CD4-positive, alpha-beta T cell treated with Interferon gamma for 1 hour (primary cell): ENCODE results near the gene NR2C1.
"Not testable (repeated sequence)": the region's sequence is repeated elsewhere in the genome, so short reads cannot be mapped to it uniquely, and the experiment has no call there.

ENCODE experiments used
- DNase-seq: peaks from one replicate; pipeline ENCODE4 v3.0.0-alpha.2; 2020

NR2C1 gene

DNA sequence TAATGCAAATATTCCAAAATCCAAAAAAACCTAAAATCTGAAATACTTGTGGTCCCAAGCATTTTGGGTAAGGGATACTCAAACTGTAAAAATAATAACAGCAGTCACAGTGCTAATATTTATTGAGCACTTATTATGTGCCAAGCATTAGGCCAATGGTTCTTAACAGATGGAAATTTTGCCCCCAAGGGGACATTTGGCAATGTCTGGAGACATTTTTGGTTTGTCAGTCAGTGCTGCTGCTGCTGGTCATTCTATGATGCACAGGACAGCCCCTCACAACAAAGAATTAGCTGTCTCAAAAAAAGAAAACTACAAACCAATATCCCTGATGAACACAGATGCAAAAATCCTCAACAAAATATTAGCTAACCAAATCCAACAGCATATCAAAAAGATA, 75.7 kb downstream of the NR2C1 start:
- no peak for DNase-seq

DNA sequence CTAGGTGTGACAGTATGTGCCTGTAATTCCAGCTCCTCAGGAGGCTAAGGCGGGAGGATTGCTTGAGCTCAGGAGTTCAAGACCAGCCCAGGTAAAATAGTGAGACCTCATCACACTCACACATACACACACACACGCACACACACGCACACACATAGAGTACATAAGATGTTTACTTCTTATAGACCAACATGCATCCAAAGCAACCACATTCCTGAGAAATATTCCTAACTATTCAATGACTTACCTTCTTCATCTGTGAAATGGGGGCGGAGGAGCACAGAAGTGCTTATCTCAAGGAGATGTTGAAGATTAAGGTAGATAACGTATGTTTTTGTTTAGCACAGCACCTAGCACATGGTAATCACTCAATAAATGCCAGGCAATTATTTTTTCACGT, 76.4 kb downstream of the NR2C1 start:
- DNase-seq: no peak

DNA sequence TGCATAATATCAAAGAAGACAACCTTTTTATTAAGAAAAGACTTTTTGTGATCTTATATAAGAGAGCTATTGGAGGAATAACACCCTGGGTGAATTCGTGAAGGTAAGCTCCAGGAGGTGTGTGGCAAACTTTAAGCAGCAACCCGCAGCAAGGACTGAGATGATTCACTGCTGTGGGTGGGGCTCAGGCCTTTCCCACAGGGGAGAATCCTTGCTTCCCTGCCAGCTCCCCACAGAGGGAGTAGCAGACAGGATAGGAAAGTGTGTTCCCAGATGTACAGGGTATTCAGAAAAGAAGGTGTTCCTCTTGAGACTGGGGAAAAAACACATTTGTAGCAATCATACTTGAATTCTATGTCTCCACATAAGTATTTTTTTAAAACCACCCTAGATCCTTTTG, 79.1 kb downstream of the NR2C1 start:
- DNase-seq: no peak

DNA sequence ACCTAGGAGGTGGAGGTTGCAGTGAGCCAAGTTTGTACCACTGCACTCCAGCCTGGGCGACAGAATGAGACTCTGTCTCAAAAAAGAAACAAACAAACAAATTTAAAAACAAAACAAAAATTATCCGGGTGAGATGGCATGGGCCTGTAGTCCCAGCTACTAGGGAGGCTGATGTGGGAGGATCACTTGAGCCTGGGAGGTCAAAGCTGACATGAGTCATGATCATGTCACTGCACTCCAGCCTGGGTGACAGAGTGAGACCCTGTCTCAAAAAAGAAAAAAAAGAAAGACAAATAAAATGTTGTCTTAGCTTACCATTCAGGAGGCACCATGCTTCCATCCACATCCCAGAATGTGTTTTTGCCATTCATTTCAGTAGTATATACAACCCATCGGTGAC, 79.6 kb downstream of the NR2C1 start:
- not testable (repeated sequence) for DNase-seq

DNA sequence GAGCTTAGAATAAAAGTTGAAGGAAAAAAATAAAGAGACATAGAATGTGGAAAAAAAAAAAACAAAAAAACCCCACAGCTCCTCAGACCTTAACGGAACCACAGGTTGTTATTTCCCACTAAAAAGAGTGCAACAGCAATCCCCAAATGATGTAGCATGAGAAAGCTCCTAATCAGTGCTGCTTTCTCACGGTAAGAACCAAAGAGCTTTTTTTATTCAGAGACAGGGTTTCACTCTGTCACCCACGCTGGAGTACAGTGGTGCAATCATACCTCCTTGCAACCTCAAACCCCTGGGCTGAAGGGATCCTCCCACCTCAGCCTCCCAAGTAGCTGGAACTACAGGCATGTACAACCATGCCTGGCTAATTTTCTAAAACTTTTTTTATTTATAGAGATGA, 83.2 kb downstream of the NR2C1 start:
- DNase-seq: no peak

DNA sequence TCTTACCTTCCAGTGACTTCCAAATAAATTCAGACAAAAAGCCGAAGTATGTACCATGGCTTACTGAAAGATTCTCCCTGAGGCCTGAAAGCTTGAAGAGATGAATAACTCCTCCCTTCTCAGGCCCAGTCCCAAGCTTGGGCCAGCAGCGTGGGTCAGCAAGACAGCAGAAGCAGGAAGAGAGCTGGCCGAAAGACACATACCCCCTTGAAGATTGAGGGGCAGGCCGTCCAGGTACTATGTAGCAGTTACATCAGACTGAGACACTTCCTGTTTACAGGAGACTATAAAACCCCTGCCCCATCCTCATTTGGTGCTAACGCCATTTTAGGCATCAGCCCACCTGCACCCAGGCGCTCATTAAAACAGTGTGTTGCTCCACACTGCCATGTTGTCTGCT, 84.9 kb downstream of the NR2C1 start:
- peak; percentile 43 for DNase-seq

DNA sequence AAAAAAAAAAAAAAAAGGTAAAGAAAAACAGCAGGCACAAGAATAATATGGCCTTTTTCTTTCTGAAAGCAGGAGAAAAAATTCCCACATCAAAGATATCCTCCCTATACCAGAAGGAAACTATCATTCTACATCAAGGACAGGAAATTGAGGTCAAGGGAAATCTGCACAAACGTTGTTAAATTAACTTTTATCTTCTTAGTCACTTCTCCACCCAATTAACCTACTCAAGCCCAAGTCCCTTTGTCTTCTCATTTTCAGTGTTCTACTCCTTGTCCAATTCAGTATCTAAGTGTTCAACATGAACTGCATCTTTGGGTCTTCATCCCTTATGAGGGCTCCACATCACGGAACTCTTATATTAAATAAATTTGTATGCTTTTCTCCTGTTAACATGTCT, 85.6 kb downstream of the NR2C1 start:
- DNase-seq: no peak

DNA sequence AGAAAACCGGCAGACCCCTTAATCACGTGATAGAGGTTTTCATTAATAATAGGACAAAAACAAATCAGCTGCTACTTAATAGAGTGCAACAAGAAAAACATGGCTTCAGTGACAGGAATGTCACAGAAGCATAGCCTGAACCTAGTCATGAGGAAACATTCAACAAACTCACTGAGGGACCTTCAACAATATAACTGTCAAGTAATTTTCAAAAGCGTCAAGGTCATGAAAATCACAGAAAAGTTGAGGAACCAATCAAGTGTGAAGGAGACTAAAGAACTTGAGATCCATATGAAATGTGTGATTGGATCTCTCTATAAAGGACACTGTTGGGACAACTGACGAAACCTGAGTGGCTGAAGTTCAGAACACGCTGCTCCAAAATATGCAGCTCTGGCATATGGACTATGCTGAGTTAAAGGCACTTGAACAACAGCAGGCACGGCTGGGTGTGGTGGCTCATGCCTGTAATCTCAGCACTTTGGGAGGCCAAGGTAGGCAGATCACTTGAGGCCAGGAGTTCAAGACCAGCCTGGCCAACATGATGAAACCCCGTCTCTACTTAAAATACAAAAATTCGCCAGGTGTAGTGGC, 86.2 kb downstream of the NR2C1 start:
- no peak for DNase-seq

DNA sequence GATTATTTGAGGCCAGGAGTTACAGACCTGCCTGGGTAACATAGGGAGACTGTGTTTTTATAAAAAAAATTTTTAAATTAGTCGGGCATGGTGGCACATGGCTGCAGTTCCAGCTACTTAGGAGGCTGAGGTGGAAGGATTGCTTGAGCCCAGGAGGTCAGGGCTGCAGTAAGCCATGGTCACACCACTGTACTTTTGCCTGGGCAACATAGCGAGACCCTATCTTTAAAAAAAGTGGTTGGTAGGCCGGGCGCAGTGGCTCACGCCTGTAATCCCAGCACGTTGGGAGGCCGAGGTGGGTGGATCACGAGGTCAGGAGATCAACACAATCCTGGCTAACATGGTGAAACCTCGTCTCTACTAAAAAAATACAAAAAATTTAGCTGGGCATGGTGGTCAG, 88.3 kb downstream of the NR2C1 start:
- not testable (repeated sequence) for DNase-seq

DNA sequence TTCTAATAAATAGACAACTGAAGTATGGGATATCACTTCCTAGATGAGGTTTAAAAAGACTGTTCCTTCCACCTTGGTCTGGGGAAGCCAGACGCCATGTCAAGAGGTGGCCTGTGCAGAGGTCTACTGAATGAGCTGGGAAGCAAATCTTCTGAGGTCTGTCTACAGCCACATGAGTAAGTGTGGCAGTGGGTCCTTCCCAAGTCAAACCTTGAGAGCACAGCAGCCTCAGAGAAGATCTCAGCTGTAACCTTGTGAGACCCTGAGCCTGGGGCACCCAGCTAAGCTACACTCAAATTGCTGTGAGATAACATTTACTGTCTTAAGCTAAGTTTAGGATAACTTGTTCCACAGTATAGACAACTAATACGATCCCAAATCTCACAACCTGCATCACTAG, 90.1 kb downstream of the NR2C1 start:
- DNase-seq: no peak

DNA sequence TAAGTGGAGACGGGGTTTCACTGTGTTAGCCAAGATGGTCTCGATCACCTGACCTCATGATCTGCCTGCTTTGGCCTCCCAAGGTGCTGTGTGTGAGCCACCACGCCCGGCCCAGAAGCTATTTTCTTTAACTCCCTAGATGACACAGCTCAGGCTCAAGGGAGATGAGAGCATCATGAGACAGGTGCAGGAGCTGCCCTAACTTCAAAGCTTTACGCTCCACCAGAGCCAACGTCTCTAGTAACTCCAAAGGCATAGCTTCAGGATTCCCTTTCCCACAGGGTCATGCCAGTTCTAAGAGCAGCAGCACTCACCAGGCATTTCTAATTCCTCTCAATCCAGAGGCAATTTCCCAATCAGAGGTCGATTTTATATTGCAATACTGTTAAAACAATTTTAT, 91.0 kb downstream of the NR2C1 start:
- no peak for DNase-seq

DNA sequence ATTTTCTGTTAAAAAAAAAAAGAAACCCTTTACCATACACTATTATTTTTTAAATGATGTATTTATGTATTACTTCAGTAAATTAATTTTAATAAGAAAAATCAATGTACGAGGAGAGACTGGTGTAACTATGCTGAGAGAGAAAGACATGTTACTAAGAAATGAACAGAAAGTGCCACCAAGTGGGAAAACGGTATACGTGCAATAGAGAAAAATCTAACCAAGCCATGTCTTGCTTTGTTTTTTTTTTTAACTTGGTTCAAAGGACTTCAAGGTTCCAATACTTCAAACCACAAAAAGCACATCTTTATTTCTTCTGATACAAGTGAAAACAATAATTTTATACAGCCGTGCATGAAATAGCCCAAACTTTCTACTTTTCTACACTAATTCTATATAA, 92.8 kb downstream of the NR2C1 start:
- DNase-seq: no peak

DNA sequence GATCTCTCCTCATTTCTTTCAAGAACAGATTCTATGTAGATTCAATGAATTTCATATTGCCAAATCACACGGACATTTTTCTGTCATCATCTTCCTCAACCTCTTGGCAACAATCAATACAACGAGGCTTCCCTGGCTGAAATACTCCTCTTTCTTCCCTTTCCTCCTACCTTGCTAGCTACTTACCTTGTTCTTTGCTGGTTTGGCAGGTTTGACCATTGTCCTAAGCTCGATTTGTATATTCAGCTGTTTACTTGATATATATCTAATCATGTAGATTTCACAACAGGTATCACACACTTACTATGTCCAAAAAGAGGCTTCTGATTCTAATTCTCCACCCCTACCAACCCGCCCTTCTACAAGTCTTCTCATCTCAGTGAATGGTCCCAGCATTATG, 93.5 kb downstream of the NR2C1 start:
- no peak for DNase-seq

DNA sequence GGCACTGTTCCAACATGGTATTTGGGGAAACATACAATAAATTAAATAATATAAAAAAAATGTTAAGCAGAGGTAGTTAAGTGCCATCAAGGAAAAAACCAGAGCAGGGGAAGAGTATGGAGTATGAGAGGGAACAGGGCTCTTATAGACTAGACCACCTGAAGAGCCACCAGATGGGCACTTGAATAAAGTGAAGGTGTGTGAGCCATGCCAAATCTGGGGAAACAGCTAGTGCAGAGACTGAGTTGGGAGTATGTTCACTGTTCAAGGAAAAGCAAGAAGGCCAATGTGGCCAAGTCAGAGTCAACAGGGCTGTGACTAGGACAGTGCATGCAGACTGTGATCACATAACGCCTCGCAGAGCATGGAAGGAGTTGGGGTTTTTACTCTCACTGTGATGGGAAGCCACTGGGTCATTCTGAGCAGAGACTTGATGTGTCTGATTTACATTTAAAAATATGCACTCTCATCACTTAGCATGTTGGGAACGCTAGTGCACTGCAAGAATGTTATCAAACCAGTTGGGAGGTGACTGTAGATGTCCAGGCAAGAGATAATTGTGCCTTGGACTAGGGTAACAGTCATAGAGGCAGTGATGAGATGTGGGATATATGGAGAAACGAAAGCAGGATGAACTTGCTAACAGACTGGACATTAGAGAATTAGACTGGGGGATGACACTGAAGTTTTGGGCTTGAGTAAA, 95.5 kb downstream of the NR2C1 start:
- DNase-seq: no peak

DNA sequence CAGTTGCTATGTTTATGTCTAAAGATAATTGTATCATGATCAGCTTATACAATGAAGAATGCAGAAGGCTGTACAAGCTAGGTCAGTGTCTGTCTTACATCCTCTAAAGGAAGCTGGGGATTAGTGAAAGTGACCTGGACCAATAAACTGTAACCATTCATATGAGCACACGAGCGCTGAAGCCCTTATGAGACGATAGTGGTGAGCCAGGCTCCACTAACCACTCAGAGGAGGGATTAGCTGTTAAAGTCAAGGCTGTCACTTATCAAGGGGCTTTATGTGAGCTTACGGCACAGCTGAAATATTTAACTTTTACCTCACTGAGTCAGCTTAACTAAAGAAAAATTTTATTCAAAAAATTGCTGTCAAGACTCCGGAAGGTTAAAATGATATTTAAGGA, 100.2 kb downstream of the NR2C1 start:
- no peak for DNase-seq

DNA sequence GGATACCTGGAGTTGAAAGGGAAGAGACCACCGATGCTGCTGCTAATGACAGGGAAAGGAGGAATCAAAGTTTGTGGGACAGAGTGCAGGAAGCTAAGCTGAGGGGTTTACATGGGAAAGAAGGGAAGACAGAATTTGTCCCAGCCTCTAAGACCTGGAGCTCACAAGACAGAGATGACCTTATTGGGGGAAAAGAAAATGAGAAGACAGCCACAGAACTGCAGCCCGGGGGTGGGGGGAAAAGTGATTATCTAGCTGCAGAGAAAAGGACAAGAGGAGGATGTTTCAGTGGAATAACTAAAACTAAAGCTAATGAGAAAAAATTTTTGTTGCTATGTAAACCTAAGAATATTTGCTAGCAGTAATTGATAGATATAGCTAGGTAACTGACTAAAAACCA, 100.6 kb downstream of the NR2C1 start:
- DNase-seq: no peak

DNA sequence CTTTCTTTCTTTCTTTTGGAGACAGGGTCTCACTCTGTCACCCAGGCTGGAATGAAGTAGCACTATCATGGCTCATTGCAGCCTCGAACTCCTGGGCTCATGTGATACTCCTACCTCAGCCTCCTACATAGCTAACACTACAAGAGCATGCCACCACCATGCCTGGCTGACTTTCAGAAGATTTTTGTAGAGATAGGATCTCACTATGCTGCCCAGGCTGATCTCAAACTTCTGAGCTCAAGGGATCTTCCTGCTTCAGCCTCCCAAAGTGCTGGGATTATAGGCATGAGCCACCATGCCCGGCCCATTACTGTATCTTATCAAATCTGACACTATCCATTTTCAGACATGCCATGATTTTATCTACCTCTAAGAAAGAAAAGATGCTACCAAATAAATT, 101.5 kb downstream of the NR2C1 start:
- DNase-seq: no peak

DNA sequence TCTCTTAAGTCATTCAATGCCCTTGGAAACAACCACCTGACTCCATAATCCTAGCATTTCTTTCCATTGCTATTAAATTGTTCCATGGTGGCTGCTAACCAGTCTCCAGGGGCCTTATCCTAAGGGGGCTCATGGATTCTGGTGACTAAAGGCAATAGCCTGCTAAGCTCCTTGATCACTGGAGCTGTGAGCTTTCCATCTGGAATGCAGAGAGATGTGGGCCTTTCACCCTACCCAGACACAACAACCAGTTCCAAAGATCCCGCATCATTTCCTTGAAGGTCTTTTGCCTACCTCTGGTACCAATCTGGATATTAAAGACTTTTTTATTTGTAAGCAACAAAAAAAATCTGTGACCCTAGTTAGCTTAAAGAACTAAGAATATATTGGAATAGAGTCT, 102.9 kb downstream of the NR2C1 start:
- DNase-seq: no peak
